ENCODE results near the gene PDZD11.

- no peak for TF ChIP-seq CTCF (conservative IDR thresholded peaks at IDR 0.05; ENCODE audit: low read depth, low read length)
- no peak for TF ChIP-seq EZH2 (IDR thresholded peaks at IDR 0.05; ENCODE audit: low read length, unreplicated experiment)
- TF ChIP-seq EZH2phosphoT487 (IDR thresholded peaks at IDR 0.05; ENCODE audit: borderline replicate concordance, low read length), result no peak
These were observed 47.0 kb upstream of the PDZD11 start for GRCh38 chrX:70336767-70337166.
